GM21423 (cell line): ENCODE data around the gene TMEM95.

ENCODE experiments used
- ATAC-seq: cut with Tn5 transposase; IDR thresholded peaks from one replicate; pipeline ENCODE4 v1.9.1; 2021; ENCODE audit warnings: mild to moderate bottlenecking, moderate library complexity; ENCODE audit not compliant: unreplicated experiment

Gene TMEM95

GRCh38 chr17:7370853-7371252 is 15.9 kb downstream of the TMEM95 start:
- no peak for ATAC-seq

GRCh38 chr17:7374353-7374752 is 19.4 kb downstream of the TMEM95 start:
- ATAC-seq = no peak

- ATAC-seq = no peak
These were observed 24.2 kb downstream of the TMEM95 start for GRCh38 chr17:7379134-7379533.

GRCh38 chr17:7380321-7380720 is 25.4 kb downstream of the TMEM95 start:
- ATAC-seq = no peak

GRCh38 chr17:7380855-7381683 is 26.1 kb downstream of the TMEM95 start, which contains the start of gene TNK1:
Gene TNK1, plus strand, starts transcription at chr17:7381089. Its CDS starts 1,838 bp downstream, at chr17:7382927.
- no peak for ATAC-seq

GRCh38 chr17:7382901-7383300 is 27.9 kb downstream of the TMEM95 start:
- ATAC-seq = no peak

DNA sequence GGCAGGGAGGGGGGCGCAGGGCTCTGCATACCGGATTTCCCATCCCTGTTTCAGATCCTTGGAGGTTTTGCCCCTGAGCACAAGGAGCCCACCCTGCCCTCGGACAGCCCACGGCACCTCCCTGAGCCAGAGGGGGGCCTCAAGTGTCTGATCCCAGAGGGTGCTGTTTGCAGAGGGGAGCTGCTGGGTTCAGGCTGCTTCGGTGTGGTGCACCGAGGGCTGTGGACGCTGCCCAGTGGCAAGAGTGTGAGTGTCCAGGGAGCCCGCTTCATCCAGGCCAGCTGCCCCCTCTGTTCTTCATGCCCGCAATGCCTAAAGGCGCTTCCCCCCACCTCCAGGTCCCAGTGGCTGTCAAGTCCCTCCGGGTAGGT is 28.4 kb downstream of the TMEM95 start:
- no peak for ATAC-seq

DNA sequence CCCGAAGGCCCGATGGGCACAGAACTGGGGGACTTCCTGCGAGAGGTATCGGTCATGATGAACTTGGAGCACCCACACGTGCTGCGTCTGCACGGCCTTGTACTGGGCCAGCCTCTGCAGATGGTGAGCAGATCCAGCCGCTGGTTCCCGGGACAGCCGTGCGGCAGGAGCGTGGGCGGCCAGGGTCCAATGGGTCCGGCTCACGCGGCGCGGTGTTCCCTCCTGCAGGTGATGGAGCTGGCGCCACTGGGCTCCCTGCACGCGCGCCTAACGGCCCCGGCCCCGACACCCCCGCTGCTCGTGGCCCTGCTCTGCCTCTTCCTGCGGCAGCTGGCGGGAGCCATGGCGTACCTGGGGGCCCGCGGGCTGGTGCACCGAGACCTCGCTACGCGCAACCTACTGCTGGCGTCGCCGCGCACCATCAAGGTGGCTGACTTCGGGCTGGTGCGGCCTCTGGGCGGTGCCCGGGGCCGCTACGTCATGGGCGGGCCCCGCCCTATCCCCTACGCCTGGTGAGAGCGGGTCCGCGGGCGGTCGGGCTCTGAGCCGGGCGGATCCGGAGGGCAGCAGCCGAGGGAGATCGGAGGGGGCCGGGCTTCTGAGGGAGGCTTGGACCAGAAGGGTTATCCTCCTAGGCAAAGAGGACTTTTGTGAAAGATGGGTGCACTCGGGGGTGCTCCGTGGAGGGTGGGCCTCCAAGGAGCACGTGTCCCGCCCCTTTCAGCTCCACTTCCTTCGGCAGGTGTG is 29.0 kb downstream of the TMEM95 start:
- peak; percentile 68 for ATAC-seq

- no peak for ATAC-seq
These were observed 29.6 kb downstream of the TMEM95 start for GRCh38 chr17:7384489-7385081.

- no peak for ATAC-seq
These were observed 33.9 kb downstream of the TMEM95 start for GRCh38 chr17:7388856-7389255.

DNA sequence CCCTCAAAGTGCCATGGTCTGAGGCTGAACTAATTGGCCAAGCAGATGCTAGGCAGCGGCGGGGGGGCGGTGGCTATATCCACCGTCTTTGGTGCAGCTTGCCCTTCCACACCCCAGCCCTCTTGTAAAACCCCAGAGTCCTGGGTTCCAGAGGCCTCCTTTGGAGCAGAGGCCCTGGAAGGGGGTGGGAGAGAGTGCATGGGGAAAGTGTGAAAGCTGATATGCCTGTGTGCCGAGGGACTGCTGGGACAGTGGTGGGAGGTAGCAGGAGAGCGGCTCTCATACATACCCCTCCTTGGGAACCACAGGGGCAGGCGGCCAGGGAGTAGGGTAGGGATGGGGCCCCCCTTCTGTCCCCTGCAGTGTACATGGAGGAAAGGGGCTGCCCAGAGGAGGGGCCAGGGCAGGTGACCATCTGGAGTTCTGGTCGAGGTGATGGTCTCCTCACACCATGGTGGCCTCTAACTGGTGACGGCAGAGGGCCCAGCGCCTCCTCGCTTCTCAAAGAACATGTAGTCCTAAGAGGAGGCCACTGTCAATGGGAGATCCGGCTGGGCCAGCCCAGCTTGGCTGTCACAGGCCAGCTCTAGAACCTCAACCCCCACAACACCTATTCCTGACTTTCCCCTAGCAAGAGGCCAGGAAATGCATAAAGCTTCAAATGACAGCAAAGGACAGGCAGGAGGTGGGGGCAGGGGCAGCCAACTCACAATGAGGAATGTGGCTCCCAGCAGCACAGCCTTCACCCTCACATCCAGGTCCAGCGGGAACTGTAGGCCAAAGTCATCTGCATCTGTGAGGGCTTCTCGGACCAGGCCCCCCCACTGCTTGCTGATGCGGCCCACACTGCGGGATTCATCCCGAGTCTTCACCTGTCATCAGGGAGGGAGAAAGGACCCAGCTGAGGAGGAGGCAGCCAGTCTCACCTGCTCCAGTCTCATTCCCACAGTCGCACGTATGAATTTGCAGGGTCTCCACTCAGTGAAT is 35.3 kb downstream of the TMEM95 start:
- no peak for ATAC-seq

GRCh38 chr17:7391307-7391706 is 36.4 kb downstream of the TMEM95 start:
- no peak for ATAC-seq

- no peak for ATAC-seq
These were observed 38.0 kb downstream of the TMEM95 start for GRCh38 chr17:7392696-7393612.

GRCh38 chr17:7393613-7394451 is 38.9 kb downstream of the TMEM95 start:
- ATAC-seq = peak; percentile 36

DNA sequence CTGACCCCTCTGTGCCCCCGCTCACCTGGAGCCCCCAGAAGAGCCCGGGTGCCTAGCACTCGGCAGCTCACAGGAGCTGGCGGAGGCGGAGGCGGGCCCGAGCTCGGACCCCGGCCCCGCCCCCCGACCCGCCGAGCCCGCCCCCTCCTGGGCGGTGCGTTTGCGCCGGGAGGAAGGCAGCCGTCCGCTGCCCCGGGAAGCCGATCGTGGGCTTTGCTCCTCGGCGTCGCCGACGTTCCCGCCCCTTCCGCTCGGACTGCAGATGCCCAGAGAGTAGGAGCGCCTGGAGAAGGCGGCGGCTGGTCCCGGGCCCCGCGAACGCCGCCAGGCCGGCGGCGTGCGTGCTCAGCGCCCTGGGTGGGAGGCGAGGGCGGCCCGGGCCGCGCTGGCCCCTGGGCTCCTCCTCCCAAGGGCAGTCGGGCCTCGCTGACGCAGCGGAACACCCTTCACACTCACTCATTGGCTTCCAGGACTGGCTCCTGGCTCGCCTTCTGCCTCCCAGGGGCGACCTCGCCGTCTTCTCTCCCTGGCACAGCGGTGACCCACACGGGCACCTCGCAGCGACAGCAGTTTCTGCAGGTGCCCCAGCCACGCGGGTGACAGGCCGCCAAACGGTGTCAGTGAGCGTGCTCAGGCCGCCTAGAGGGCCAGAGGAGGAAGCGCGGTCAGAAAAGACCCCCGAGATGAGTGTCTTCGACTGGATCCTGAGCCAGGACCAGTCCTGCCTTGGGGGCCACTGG is 39.7 kb downstream of the TMEM95 start, which contains the start of gene PLSCR3:
TSS of gene PLSCR3 (minus strand) at position 74 of the 740 bp plus-strand sequence. CDS start 415 bp downstream, outside the sequence.
- peak; percentile 75 for ATAC-seq

DNA sequence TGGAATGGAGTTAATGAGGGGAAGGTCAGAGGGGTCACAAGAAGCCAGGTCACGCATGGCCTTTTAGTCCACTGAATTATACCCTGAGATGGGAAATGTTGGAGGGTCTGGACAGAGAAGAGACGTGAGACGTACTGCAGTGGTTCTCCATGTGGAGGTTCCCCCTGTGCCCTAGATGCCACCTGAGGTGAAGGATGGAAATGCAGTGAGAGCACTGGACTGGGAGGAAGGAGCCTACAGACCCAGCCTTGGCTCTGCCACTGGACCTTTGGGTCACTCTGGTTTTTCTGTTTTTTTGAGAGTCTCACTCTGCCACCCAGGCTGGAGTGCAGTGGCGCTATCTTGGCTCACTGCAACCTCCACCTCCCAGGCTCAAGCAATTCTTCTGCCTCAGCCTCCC is 41.2 kb downstream of the TMEM95 start:
- no peak for ATAC-seq

- no peak for ATAC-seq
These were observed 43.7 kb downstream of the TMEM95 start for GRCh38 chr17:7398612-7399011.
